ENCODE results near the gene CLIC6.

The CLIC6 gene

GRCh38 chr21:34690041-34690792 lies 21.4 kb downstream of the CLIC6 start:
- no peak for DNase-seq (ENCODE audit: low read depth)
- no peak for TF ChIP-seq CTCF (conservative IDR thresholded peaks at IDR 0.05; ENCODE audit: control insufficient read depth, insufficient read depth, low read depth, low read length)
- H3K4me3 ChIP-seq (ENCODE audit: control insufficient read depth, low read depth, low read length), result no peak overlapping the region

GRCh38 chr21:34690793-34691175 lies 22.0 kb downstream of the CLIC6 start:
- no peak overlapping the region for H3K4me3 ChIP-seq (ENCODE audit: control insufficient read depth, low read depth, low read length)
- no peak for TF ChIP-seq CTCF (conservative IDR thresholded peaks at IDR 0.05; ENCODE audit: control insufficient read depth, insufficient read depth, low read depth, low read length)
- DNase-seq (ENCODE audit: low read depth), result no peak

- H3K4me3 ChIP-seq (ENCODE audit: control insufficient read depth, low read depth, low read length), result no peak overlapping the region
- DNase-seq (ENCODE audit: low read depth), result no peak
- no peak for TF ChIP-seq CTCF (conservative IDR thresholded peaks at IDR 0.05; ENCODE audit: control insufficient read depth, insufficient read depth, low read depth, low read length)
These were observed 22.7 kb downstream of the CLIC6 start for GRCh38 chr21:34691390-34692032.

- no peak for TF ChIP-seq CTCF (conservative IDR thresholded peaks at IDR 0.05; ENCODE audit: control insufficient read depth, insufficient read depth, low read depth, low read length)
- DNase-seq (ENCODE audit: low read depth), result no peak
- H3K4me3 ChIP-seq (ENCODE audit: control insufficient read depth, low read depth, low read length), result no peak overlapping the region
These were observed 23.7 kb downstream of the CLIC6 start for GRCh38 chr21:34692458-34693020.

GRCh38 chr21:34693192-34693810 lies 24.5 kb downstream of the CLIC6 start:
- H3K4me3 ChIP-seq (ENCODE audit: control insufficient read depth, low read depth, low read length), result no peak overlapping the region
- TF ChIP-seq CTCF (conservative IDR thresholded peaks at IDR 0.05; ENCODE audit: control insufficient read depth, insufficient read depth, low read depth, low read length), result peak; percentile 90
- DNase-seq (ENCODE audit: low read depth), result peak; percentile 80

- no peak for TF ChIP-seq CTCF (conservative IDR thresholded peaks at IDR 0.05; ENCODE audit: control insufficient read depth, insufficient read depth, low read depth, low read length)
- peak; percentile 60 for DNase-seq (ENCODE audit: low read depth)
- H3K4me3 ChIP-seq (ENCODE audit: control insufficient read depth, low read depth, low read length), result no peak overlapping the region
These were observed 26.6 kb downstream of the CLIC6 start for GRCh38 chr21:34695434-34695833.
